ENCODE results near the gene EML1. TPM values are rescaled to one million over a fixed set of nuclear protein-coding genes. Genes with fewer than 3 reads are reported as not detected.

EML1 gene
- total RNA-seq, 2 donors from 2014 or later, result 2.2 TPM; not detected in 1

DNA sequence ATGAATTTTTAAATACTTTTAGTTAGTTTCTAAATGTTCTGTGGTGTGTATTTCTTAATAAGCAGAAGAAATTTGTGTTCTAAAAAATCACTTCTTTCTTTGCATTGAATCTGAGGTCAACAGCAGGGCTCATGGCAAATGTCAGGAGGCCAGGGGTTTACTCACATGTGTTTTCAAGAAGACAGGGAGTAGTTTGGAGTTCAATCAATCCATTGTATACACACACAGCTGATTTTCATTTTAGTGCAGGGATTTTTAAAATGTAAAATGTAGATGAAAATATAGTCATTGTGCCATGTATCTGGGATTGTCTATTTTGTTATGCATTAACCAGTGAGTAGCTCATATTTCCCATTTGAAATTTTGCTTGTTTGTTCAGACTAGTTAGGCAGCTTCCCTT lies 62.1 kb downstream of the EML1 start:
- no peak for DNase-seq (ENCODE audit: low spot score in 2 of 2)
- no peak for ATAC-seq
- H3K36me3 Mint-ChIP-seq, result no peaks in the 10 kb centered on the region
- H3K27ac Mint-ChIP-seq, result no peak overlapping the region
- no peaks in the 10 kb centered on the region for H3K9me3 Mint-ChIP-seq

- DNase-seq (ENCODE audit: low spot score in 2 of 2) (no peak), ATAC-seq (no peak)
- Mint-ChIP-seq H3K27ac (no peak overlapping the region), H3K36me3 (no peaks in the 10 kb centered on the region), H3K9me3 (no peaks in the 10 kb centered on the region)
Observed at GRCh38 chr14:99857551-99857950, 64.3 kb downstream of the EML1 start.

GRCh38 chr14:99860219-99860618 lies 67.0 kb downstream of the EML1 start:
- H3K36me3 Mint-ChIP-seq, result no peaks in the 10 kb centered on the region
- DNase-seq (ENCODE audit: low spot score in 2 of 2) (no peak), ATAC-seq (no peak)
- H3K9me3 Mint-ChIP-seq, result no peaks in the 10 kb centered on the region
- no peak overlapping the region for H3K27ac Mint-ChIP-seq

DNA sequence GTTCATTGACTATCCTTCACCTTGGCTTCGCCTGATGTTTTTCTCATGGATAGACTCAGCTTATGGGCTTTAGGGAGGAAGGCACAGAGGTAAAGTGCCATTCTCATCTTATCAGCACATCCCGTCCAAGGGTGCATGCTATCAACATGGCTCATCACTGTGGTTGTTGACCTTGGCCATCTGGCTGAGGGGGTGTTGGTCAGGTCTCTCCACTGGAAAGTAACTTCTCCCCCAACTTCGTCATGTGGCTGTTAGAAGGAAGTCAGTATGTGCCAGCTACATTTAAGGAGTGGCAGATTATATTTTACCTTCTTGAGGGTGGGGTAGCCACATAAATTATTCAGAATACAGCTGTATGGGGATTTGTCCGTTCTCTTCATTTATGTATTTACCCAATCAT lies 68.9 kb downstream of the EML1 start:
- DNase-seq (ENCODE audit: low spot score in 2 of 2) (no peak), ATAC-seq (no peak)
- Mint-ChIP-seq H3K27ac (no peak overlapping the region), H3K9me3 (no peaks in the 10 kb centered on the region), H3K36me3 (no peaks in the 10 kb centered on the region)

DNA sequence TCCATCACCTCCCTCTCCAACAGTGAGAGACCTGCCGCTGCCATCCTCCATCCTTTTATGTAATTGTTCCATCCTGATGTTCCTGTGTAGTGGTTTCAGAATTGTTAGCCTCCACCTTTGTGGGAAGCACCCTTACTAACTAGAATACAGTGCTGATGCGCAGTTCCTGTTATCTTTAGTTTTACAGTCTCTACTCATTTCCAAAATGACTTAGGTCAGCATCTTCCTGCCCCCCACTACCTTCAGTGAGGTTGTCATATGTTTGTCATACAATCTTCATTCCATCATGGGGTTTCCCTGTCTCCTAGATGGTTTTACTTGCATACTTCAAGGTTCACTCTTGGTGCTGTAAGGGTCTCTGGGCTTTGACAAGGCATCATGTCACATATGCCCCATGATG lies 69.8 kb downstream of the EML1 start:
- ATAC-seq (peak; percentile 60 to 90), DNase-seq (ENCODE audit: low spot score in 2 of 2) (no peak)
- Mint-ChIP-seq H3K9me3 (no peaks in the 10 kb centered on the region), H3K27ac (no peak overlapping the region), H3K36me3 (no peaks in the 10 kb centered on the region)

DNA sequence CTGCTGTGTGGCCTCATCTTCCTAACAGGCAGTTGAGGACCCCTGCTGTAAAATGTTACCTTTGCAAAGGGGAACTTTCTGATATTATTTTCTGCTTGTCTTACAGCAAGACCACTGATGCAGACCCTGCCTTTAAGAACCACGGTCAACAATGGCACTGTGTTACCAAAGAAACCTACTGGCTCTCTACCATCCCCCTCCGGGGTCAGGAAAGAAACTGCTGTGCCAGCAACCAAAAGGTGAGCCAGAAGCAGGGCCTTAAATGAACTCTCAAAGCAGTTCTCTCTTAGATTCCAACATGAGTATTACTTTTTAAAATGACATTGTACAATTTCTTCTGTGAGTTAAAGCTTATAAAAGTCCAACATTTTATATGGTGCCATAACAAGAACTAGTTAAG lies 72.2 kb downstream of the EML1 start:
- no peaks in the 10 kb centered on the region for H3K9me3 Mint-ChIP-seq
- DNase-seq (ENCODE audit: low spot score in 2 of 2) (no peak), ATAC-seq (no peak)
- no peak overlapping the region for H3K27ac Mint-ChIP-seq
- no peaks in the 10 kb centered on the region for H3K36me3 Mint-ChIP-seq

- DNase-seq (ENCODE audit: low spot score in 2 of 2), result no peak
- Mint-ChIP-seq H3K9me3 (no peaks in the 10 kb centered on the region), H3K36me3 (no peaks in the 10 kb centered on the region), H3K27ac (no peak overlapping the region)
- no peak for ATAC-seq
Observed at GRCh38 chr14:99870617-99871016, 77.4 kb downstream of the EML1 start.

DNA sequence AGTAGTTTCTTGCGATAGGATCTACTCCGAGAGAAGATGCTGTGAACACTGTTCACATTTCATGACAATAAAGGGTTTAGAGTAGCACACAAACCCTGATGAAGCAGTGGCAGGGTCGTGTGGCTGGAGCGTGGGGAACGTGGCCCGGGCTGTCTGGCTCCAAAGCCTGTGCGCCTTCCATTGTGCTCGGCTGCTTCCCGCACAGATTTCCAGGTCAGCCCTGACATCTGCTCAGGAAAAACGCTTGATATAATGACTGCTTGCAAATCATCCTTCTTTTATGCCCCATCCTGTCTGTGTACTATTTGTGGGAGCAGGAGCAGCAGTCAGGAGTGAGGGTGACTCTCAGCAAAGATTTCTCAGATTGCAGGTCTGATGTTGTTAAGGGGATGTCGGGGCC lies 78.6 kb downstream of the EML1 start:
- Mint-ChIP-seq H3K27ac (no peak overlapping the region), H3K36me3 (no peaks in the 10 kb centered on the region), H3K9me3 (no peaks in the 10 kb centered on the region)
- no peak for DNase-seq (ENCODE audit: low spot score in 2 of 2)
- no peak for ATAC-seq

GRCh38 chr14:99872786-99873440 lies 79.7 kb downstream of the EML1 start:
- H3K9me3 Mint-ChIP-seq, result no peaks in the 10 kb centered on the region
- ATAC-seq (no peak), DNase-seq (ENCODE audit: low spot score in 2 of 2) (no peak)
- H3K27ac Mint-ChIP-seq, result no peak overlapping the region
- H3K36me3 Mint-ChIP-seq, result no peaks in the 10 kb centered on the region

GRCh38 chr14:99873653-99874052 lies 80.4 kb downstream of the EML1 start:
- Mint-ChIP-seq H3K27ac (no peak overlapping the region), H3K9me3 (no peaks in the 10 kb centered on the region), H3K36me3 (no peaks in the 10 kb centered on the region)
- DNase-seq (ENCODE audit: low spot score in 2 of 2) (no peak), ATAC-seq (no peak)

DNA sequence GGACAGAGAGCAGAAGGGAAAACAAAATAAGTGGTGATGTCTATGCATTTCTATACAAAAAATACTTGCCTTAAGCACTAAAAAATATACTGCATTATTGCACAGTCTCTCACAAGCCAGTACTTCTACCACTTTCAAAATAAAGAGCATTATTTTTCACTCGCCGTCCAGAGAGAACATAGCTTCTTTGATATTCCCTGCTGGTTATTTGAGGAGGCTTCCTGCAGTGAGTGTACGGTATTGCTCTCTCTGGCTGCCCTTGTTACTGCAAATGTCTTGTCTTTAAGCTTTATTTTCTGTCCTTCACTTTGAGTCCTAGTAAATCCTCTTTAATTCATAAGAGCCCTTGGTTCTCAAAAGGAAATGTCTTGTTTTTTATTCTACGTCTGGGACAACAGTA lies 81.1 kb downstream of the EML1 start:
- Mint-ChIP-seq H3K27ac (no peak overlapping the region), H3K36me3 (no peaks in the 10 kb centered on the region), H3K9me3 (no peaks in the 10 kb centered on the region)
- no peak for DNase-seq (ENCODE audit: low spot score in 2 of 2)
- ATAC-seq, result no peak

- Mint-ChIP-seq H3K9me3 (no peaks in the 10 kb centered on the region), H3K27ac (no peak overlapping the region), H3K36me3 (no peaks in the 10 kb centered on the region)
- no peak for ATAC-seq
- DNase-seq (ENCODE audit: low spot score in 2 of 2), result no peak
Observed at GRCh38 chr14:99875421-99875820, 82.2 kb downstream of the EML1 start.

- DNase-seq (ENCODE audit: low spot score in 2 of 2) (no peak), ATAC-seq (no peak)
- Mint-ChIP-seq H3K27ac (no peak overlapping the region), H3K36me3 (no peaks in the 10 kb centered on the region), H3K9me3 (no peaks in the 10 kb centered on the region)
Observed at GRCh38 chr14:99875836-99876235, 82.6 kb downstream of the EML1 start.

DNA sequence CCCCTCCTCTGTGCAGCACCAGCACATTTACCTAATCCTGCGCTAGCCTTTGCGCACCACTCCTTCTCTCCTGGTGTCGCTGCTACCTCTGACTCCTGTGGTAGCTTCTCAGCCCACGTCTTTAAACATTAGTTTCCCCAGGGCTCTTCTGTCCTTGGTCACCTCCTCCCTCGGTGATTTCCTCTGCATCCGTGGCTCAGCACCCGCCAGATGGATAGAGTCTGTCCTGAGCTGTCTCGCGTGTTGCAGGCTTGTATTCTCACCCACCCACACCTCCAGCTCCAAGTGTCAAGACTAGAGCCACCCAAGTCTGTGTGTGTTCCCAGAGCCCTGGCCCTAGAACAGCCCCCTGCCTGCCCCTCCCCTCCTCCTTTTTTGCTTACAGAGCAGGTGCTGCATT lies 83.2 kb downstream of the EML1 start:
- ATAC-seq (no peak), DNase-seq (ENCODE audit: low spot score in 2 of 2) (no peak)
- no peaks in the 10 kb centered on the region for H3K9me3 Mint-ChIP-seq
- H3K27ac Mint-ChIP-seq, result no peak overlapping the region
- H3K36me3 Mint-ChIP-seq, result no peaks in the 10 kb centered on the region

DNA sequence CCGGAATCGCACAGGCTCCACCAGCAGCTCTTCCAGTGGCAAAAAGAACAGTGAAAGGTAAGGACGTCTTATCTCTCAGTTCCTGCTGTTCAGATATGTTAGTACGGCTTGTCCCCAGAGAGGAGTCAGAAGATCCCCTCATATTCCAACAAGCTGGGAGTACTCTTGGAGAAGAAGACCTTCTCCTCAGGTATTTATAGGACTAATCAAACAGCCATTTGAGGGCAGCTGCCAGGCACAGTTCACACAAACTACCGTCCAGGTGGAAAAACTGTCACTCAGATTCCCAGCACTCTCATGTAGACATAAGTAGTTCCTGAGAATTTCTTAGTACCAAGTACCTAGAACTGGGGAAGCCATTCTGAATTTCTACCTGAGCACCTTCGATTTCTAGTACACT lies 85.3 kb downstream of the EML1 start:
- ATAC-seq, result no peak
- Mint-ChIP-seq H3K27ac (no peak overlapping the region), H3K9me3 (no peaks in the 10 kb centered on the region), H3K36me3 (no peaks in the 10 kb centered on the region)
- no peak for DNase-seq (ENCODE audit: low spot score in 2 of 2)

DNA sequence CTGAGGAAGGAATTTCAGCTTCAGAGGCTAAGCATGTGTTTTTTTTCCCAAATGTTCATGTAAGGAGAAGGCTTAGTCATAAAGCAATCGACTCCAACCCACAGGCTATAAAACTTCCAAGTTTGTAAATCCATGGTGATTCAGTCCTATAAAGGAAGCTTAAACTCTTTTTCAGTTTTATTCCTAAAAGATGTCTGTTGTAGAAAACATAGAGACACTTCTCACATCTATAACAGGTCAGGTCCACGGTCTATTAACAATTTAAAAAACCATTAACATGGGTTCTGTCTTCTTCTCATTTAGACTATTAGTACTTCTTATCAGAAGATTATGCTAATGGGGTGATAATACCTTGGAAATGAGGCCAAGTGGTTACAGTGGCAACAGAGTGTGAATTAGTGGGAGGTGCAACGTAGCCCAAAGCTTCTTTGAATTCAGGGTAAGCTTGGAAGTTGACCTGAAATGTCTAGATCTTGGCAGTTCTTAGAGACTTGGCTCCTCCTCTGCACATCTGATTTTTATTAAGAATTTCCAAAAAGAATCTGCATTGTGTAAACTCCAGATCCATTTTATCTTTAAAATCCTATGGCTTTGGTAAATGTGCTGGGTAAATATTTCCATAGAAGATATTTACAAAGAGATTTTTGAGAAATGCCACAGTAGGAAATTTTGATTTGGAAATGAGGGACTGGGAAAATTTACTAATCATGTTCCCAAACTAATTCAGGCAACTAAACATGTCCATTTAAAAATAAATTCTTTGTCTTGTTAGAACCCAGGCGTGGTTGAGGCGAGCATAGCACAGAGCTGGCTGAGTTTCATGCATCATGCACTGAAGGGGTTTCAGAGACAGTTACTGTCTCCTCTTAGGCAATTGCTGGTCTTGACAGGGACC lies 86.4 kb downstream of the EML1 start:
- no peaks in the 10 kb centered on the region for H3K9me3 Mint-ChIP-seq
- H3K36me3 Mint-ChIP-seq, result no peaks in the 10 kb centered on the region
- H3K27ac Mint-ChIP-seq, result no peak overlapping the region
- no peak for ATAC-seq
- no peak for DNase-seq (ENCODE audit: low spot score in 2 of 2)

- no peaks in the 10 kb centered on the region for H3K36me3 Mint-ChIP-seq
- DNase-seq (ENCODE audit: low spot score in 2 of 2) (no peak), ATAC-seq (no peak)
- no peak overlapping the region for H3K27ac Mint-ChIP-seq
- H3K9me3 Mint-ChIP-seq, result no peaks in the 10 kb centered on the region
Observed at GRCh38 chr14:99880651-99881420, 87.6 kb downstream of the EML1 start.

Measured in activated naive CD4-positive, alpha-beta T cell treated with anti-CD3 and anti-CD28 coated beads, Interleukin-2, amount 50 U/mL, for 72 hours (primary cell).